SH-SY5Y (cell line): ENCODE measurements around the gene ACTR2.

Experiments
- GATA2 ChIP-seq: IDR thresholded peaks from 2 replicates; pipeline ENCODE4 v1.6.1; 2011; ENCODE audit warnings: mild to moderate bottlenecking, low read depth, low read length
- GATA3 ChIP-seq: IDR thresholded peaks from 2 replicates; pipeline ENCODE4 v1.6.1; 2011; ENCODE audit warnings: low read depth, mild to moderate bottlenecking, low read length, moderate library complexity

DNA sequence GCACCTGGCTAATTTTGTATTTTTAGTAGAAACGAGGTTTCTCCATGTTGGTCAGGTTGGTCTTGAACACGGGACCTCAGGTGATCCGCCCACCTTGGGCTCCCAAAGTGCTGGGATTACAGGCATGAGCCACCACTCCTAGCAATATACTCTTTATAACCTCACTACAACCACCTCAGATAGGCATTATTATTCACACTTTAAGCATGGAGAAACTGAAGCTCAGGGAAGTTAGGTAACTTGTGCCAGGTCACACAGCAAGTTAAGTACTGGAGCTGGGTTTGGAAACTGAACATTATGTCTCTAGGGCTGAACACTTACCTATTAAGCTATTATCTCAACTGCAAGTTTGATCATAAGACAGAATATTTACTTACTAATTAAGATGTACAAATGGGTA is 42.6 kb upstream of the ACTR2 start:
- TF ChIP-seq GATA2 (no peak), GATA3 (no peak)
